AG04449 (cell line): ENCODE results near the gene IDI1.

Experiments
- CTCF ChIA-PET: fragments of 350-600 bp; formaldehyde crosslinking; extraction: SDS; loops from one replicate; lab custom pipeline; 2021; ENCODE audit warnings: antibody characterized with exemption; lab: Yijun Ruan, JAX
- POLR2A ChIA-PET: fragments of 400-600, 350-600 bp; formaldehyde crosslinking; extraction: SDS; loops from one replicate; lab custom pipeline; 2020; ENCODE audit warnings: antibody characterized with exemption, inconsistent platforms; lab: Yijun Ruan, JAX
- DNase-seq: peaks from one replicate; pipeline ENCODE4 v3.0.0-alpha.2; 2010; ENCODE audit warnings: low read depth, low spot score
- H3K4me3 ChIP-seq: 2 replicates; pipeline ENCODE4 v1.5.1; 2011; ENCODE audit warnings: low read depth, mild to moderate bottlenecking, control low read depth, low read length
- CTCF ChIP-seq: IDR thresholded peaks from one replicate; pipeline ENCODE4 v1.5.1; 2011; ENCODE audit warnings: mild to moderate bottlenecking, moderate library complexity, low read length, control low read depth, inconsistent platforms; ENCODE audit not compliant: insufficient read depth; ENCODE audit errors: missing control alignments

The IDI1 gene

GRCh38 chr10:1090696-1091095 is 41.8 kb upstream of the IDI1 start:
- POLR2A ChIA-PET = no interaction called here
- H3K4me3 ChIP-seq = no peak overlapping the region
- no peak for DNase-seq
- CTCF ChIA-PET = interaction anchor here (1.2 kb wide), 1 partner anchor 9 kb away, joined by 3 read pairs; no protein-coding TSS in a partner anchor
- TF ChIP-seq CTCF = no peak

GRCh38 chr10:1089017-1089689 is 40.2 kb upstream of the IDI1 start:
- TF ChIP-seq CTCF = no peak
- DNase-seq = no peak
- ChIA-PET POLR2A (no interaction called here), CTCF (no interaction called here)
- H3K4me3 ChIP-seq = no peak overlapping the region

GRCh38 chr10:1086787-1087186 is 37.9 kb upstream of the IDI1 start:
- DNase-seq = no peak
- ChIA-PET POLR2A (no interaction called here), CTCF (no interaction called here)
- no peak overlapping the region for H3K4me3 ChIP-seq
- no peak for TF ChIP-seq CTCF

- CTCF ChIA-PET = interaction anchor here (1.0 to 1.6 kb wide), 2 partner anchors 10 to 12 kb away, joined by 3 to 6 read pairs; no protein-coding TSS in a partner anchor
- POLR2A ChIA-PET = no interaction called here
- TF ChIP-seq CTCF = no peak
Measured at GRCh38 chr10:1085258-1085657, 36.3 kb upstream of the IDI1 start.

GRCh38 chr10:1084011-1084950 is 35.4 kb upstream of the IDI1 start:
- POLR2A ChIA-PET = no interaction called here
- CTCF ChIA-PET = interaction anchor here (0.9 to 1.6 kb wide), 2 partner anchors 9 to 12 kb away, joined by 3 to 6 read pairs; no protein-coding TSS in a partner anchor
- H3K4me3 ChIP-seq = no peak overlapping the region
- no peak for TF ChIP-seq CTCF
- DNase-seq = no peak

More at GRCh38 chr10:1085258-1085657, 36.3 kb upstream of the IDI1 start:
- no peak for DNase-seq
- H3K4me3 ChIP-seq = no peak overlapping the region

- H3K4me3 ChIP-seq = no peak overlapping the region
- DNase-seq = no peak
- POLR2A ChIA-PET = no interaction called here
- no peak for TF ChIP-seq CTCF
- CTCF ChIA-PET = interaction anchor here (0.9 to 1.6 kb wide), 2 partner anchors 8 to 12 kb away, joined by 3 to 6 read pairs; no protein-coding TSS in a partner anchor
Measured at GRCh38 chr10:1083581-1083980, 34.7 kb upstream of the IDI1 start.
